Ishikawa (cell line): ENCODE data around the gene AFP.

Experiments
- CREB1 ChIP-seq: IDR thresholded peaks from 2 replicates; pipeline ENCODE4 v1.6.1; 2012; ENCODE audit warnings: low read depth
- EGR1 ChIP-seq: IDR thresholded peaks from 2 replicates; pipeline ENCODE4 v1.6.1; 2012
- EP300 ChIP-seq: IDR thresholded peaks from 2 replicates; pipeline ENCODE4 v1.6.1; 2012; ENCODE audit warnings: borderline replicate concordance
- NFIC ChIP-seq: IDR thresholded peaks from 2 replicates; pipeline ENCODE4 v1.6.1; 2012
- RAD21 ChIP-seq: IDR thresholded peaks from 2 replicates; pipeline ENCODE4 v1.6.1; 2012; ENCODE audit warnings: low read depth
- TAF1 ChIP-seq: IDR thresholded peaks from 2 replicates; pipeline ENCODE4 v1.6.1; 2012; ENCODE audit warnings: low read depth, mild to moderate bottlenecking
- TCF12 ChIP-seq: IDR thresholded peaks from 2 replicates; pipeline ENCODE4 v1.6.1; 2012; ENCODE audit warnings: low read depth
- YY1 ChIP-seq: IDR thresholded peaks from 2 replicates; pipeline ENCODE4 v1.6.1; 2012; ENCODE audit warnings: low read depth
- ZBTB7A ChIP-seq: IDR thresholded peaks from 2 replicates; pipeline ENCODE4 v1.6.1; 2012; ENCODE audit warnings: low read depth
- TF ChIP-seq, protein P1 (sequence below): IDR thresholded peaks from 2 replicates; pipeline ENCODE4 v1.6.1; 2012
- TF ChIP-seq, protein P2 (sequence below): IDR thresholded peaks from 2 replicates; pipeline ENCODE4 v1.6.1; 2012; ENCODE audit warnings: low read depth, mild to moderate bottlenecking

DNA sequence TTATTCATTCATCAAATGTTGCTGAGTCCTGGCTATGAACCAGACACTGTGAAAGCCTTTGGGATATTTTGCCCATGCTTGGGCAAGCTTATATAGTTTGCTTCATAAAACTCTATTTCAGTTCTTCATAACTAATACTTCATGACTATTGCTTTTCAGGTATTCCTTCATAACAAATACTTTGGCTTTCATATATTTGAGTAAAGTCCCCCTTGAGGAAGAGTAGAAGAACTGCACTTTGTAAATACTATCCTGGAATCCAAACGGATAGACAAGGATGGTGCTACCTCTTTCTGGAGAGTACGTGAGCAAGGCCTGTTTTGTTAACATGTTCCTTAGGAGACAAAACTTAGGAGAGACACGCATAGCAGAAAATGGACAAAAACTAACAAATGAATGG, 1.7 kb upstream of the AFP start:
- no peak for TF ChIP-seq EGR1
- TF ChIP-seq, protein P1, sequence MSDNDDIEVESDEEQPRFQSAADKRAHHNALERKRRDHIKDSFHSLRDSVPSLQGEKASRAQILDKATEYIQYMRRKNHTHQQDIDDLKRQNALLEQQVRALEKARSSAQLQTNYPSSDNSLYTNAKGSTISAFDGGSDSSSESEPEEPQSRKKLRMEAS = no peak
- peak; percentile 38; the same call in 1 of the 2 replicates for TF ChIP-seq RAD21
- TF ChIP-seq TAF1 = no peak
- TF ChIP-seq, protein P2, sequence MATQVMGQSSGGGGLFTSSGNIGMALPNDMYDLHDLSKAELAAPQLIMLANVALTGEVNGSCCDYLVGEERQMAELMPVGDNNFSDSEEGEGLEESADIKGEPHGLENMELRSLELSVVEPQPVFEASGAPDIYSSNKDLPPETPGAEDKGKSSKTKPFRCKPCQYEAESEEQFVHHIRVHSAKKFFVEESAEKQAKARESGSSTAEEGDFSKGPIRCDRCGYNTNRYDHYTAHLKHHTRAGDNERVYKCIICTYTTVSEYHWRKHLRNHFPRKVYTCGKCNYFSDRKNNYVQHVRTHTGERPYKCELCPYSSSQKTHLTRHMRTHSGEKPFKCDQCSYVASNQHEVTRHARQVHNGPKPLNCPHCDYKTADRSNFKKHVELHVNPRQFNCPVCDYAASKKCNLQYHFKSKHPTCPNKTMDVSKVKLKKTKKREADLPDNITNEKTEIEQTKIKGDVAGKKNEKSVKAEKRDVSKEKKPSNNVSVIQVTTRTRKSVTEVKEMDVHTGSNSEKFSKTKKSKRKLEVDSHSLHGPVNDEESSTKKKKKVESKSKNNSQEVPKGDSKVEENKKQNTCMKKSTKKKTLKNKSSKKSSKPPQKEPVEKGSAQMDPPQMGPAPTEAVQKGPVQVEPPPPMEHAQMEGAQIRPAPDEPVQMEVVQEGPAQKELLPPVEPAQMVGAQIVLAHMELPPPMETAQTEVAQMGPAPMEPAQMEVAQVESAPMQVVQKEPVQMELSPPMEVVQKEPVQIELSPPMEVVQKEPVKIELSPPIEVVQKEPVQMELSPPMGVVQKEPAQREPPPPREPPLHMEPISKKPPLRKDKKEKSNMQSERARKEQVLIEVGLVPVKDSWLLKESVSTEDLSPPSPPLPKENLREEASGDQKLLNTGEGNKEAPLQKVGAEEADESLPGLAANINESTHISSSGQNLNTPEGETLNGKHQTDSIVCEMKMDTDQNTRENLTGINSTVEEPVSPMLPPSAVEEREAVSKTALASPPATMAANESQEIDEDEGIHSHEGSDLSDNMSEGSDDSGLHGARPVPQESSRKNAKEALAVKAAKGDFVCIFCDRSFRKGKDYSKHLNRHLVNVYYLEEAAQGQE = no peak
- TF ChIP-seq EP300 = no peak
- TF ChIP-seq ZBTB7A = no peak
- TF ChIP-seq YY1 = no peak
- no peak for TF ChIP-seq NFIC
- TF ChIP-seq TCF12 = no peak
- no peak for TF ChIP-seq CREB1
